Esophagus muscularis mucosa (tissue), 3 donors: ENCODE results near the gene NCKAP5.

Experiments
- CTCF ChIP-seq, 3 experiments: fragments of 200-600 bp in 2 of 3; fragments of 450-650 bp in 1 of 3; sonication (generic) in 2 of 3; IDR thresholded peaks; one replicate each; pipeline ENCODE4 v1.5.1; 2017 to 2019; ENCODE audit warnings: antibody characterized with exemption in 3 of 3, mild to moderate bottlenecking in 2 of 3, moderate library complexity in 1 of 3
- POLR2A ChIP-seq: fragments of 450-650 bp; IDR thresholded peaks from one replicate; pipeline ENCODE4 v1.6.1; 2017; ENCODE audit warnings: antibody characterized with exemption, moderate library complexity, mild to moderate bottlenecking, low read depth
- POLR2AphosphoS5 ChIP-seq, 2 donors: sonication (generic); formaldehyde crosslinking; IDR thresholded peaks; one replicate each; pipeline ENCODE4 v1.6.1; 2017; ENCODE audit warnings: antibody characterized with exemption in 2 of 2

GRCh38 chr2:132958887-132959286 lies 609.4 kb downstream of the NCKAP5 start:
- TF ChIP-seq POLR2A (no peak), POLR2AphosphoS5 (IDR thresholded peaks at IDR 0.05) (no peak), CTCF (IDR thresholded peaks at IDR 0.05) (no peak)
